Ascending aorta (tissue), 2 donors: ENCODE results near the gene LIPM. TPM values are rescaled to one million over a fixed set of nuclear protein-coding genes. Genes with fewer than 3 reads are reported as not detected.
"Not testable (repeated sequence)": the region's sequence is repeated elsewhere in the genome, so short reads cannot be mapped to it uniquely, and the experiment has no call there.

Source experiments
- DNase-seq, 2 donors: peaks; one replicate each; pipeline ENCODE4 v3.0.0-alpha.2; 2019; ENCODE audit warnings: low spot score in 2 of 2
- H3K27ac ChIP-seq, 2 donors: fragments of 200-600 bp; sonication (generic); one replicate each; pipeline ENCODE4 v1.5.1; 2016 to 2017; ENCODE audit warnings: mild to moderate bottlenecking in 1 of 2
- H3K27me3 ChIP-seq: fragments of 200-600 bp; sonication (generic); one replicate; pipeline ENCODE4 v1.5.1; 2017
- H3K36me3 ChIP-seq, 2 donors: fragments of 200-600 bp; sonication (generic); one replicate each; pipeline ENCODE4 v1.5.1; 2016
- H3K4me1 ChIP-seq, 2 donors: fragments of 200-600 bp; sonication (generic); one replicate each; pipeline ENCODE4 v1.5.1; 2016 to 2017; ENCODE audit warnings: mild to moderate bottlenecking in 1 of 2
- H3K4me3 ChIP-seq, 2 donors: fragments of 200-600 bp; sonication (generic); one replicate each; pipeline ENCODE4 v1.5.1; 2016 to 2017; ENCODE audit warnings: mild to moderate bottlenecking in 1 of 2
- H3K9me3 ChIP-seq, 2 donors: fragments of 200-600 bp; sonication (generic); one replicate each; pipeline ENCODE4 v1.5.1; 2016
- intact Hi-C: fragments of 100-400 bp; cut with DNase I; formaldehyde crosslinking; loops from one replicate; pipeline ENCODE4 v1.15.1; 2023
- total RNA-seq: library from RNA; depleted of rRNA; stranded (reverse); fragments of >200 nt; gene quantifications from one replicate; pipeline ENCODE4 v1.1.0, GENCODE V29; 2016
- TF ChIP-seq, protein P1 (sequence below), 3 experiments: fragments of 200-600 bp in 2 of 3; fragments of 450-650 bp in 1 of 3; sonication (generic) in 2 of 3; IDR thresholded peaks; one replicate each; pipeline ENCODE4 v1.5.1; 2016 to 2019; ENCODE audit warnings: antibody characterized with exemption in 3 of 3, mild to moderate bottlenecking in 1 of 3, moderate library complexity in 1 of 3

Gene LIPM
- total RNA-seq, 1 donor from 2014 or later, result not detected

- TF ChIP-seq, protein P1, sequence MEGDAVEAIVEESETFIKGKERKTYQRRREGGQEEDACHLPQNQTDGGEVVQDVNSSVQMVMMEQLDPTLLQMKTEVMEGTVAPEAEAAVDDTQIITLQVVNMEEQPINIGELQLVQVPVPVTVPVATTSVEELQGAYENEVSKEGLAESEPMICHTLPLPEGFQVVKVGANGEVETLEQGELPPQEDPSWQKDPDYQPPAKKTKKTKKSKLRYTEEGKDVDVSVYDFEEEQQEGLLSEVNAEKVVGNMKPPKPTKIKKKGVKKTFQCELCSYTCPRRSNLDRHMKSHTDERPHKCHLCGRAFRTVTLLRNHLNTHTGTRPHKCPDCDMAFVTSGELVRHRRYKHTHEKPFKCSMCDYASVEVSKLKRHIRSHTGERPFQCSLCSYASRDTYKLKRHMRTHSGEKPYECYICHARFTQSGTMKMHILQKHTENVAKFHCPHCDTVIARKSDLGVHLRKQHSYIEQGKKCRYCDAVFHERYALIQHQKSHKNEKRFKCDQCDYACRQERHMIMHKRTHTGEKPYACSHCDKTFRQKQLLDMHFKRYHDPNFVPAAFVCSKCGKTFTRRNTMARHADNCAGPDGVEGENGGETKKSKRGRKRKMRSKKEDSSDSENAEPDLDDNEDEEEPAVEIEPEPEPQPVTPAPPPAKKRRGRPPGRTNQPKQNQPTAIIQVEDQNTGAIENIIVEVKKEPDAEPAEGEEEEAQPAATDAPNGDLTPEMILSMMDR (IDR thresholded peaks at IDR 0.05), result no peak
- Histone ChIP-seq H3K27me3 (no peaks in the 10 kb centered on the region), H3K9me3 (no peaks in the 10 kb centered on the region), H3K36me3 (no peaks in the 10 kb centered on the region), H3K27ac (no peak overlapping the region), H3K4me3 (no peak overlapping the region), H3K4me1 (peaks cover 0 to 3% of the 10 kb centered on the region in 2 donors)
- intact Hi-C loops, result no loop called here
- DNase-seq, result no peak
Observed at GRCh38 chr10:88833723-88834122, 31.2 kb downstream of the LIPM start.

DNA sequence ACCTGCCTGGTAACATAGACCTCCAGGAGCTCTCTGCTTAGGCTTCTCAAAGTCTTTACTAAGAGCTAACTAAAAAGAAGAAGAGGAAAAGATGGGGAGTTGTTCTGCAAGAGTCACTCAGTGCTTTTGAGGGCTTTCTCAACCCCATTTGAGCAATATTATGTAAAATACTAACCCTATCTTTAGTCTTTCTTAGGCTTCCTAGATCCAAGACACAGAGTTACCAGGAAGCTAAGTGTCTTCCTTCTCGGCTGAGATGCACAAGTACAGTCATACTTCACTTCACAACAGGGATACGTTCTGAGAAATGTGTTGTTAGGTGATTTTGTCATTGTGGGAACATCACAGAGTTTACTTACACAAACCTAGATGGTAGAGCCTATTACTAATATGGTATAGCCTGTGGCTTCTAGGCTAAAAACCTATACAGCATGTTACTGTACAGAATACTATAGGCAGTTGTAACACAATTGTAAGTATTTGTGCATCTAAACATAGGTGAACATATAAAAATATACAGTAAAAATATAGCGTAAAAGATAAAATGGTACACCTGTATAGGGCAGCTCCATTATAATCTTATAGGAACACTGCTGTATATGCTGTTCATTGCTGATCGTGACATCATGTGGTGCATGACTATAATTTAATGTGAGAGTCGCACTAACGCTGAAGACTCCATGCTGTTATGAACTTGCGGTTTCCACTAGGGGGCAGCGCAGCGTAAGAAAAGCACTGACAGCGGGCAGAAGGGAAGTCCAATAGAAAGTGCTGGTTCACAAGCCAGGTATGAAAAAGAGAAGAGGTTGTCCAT lies 32.8 kb downstream of the LIPM start:
- peak in 1 of 2 donors; percentile 90 for DNase-seq
- TF ChIP-seq, protein P1 (IDR thresholded peaks at IDR 0.05), result peak; percentile 83 to 85 (median 84)
- Histone ChIP-seq H3K27ac (no peak overlapping the region), H3K27me3 (no peaks in the 10 kb centered on the region), H3K4me3 (no peak overlapping the region), H3K36me3 (no peaks in the 10 kb centered on the region), H3K4me1 (peaks cover 0 to 3% of the 10 kb centered on the region in 2 donors), H3K9me3 (no peaks in the 10 kb centered on the region)
- intact Hi-C loops, result loop anchor here (1.0 to 5.0 kb wide), 4 partner anchors 47 to 377 kb away; partner anchors contain the start of genes FAS and STAMBPL1

DNA sequence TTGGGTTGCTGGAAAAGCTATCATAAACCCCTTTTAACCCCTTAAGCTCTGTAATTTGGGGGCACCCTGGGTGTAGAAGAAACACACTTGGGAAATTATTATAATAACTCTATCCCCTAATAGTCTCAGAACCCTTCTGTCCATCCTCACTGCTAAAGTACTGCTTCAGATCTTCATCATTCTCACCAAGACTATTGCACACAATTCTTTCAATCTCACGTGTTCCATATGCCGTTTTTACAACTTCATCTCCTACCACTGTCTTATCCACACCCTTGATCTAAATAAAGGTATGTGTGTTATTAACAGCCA lies 33.3 kb downstream of the LIPM start:
- Histone ChIP-seq H3K36me3 (no peaks in the 10 kb centered on the region), H3K27me3 (no peaks in the 10 kb centered on the region), H3K27ac (no peak overlapping the region), H3K4me3 (no peak overlapping the region), H3K9me3 (no peaks in the 10 kb centered on the region), H3K4me1 (peaks cover 0 to 3% of the 10 kb centered on the region in 2 donors)
- intact Hi-C loops, result loop anchor here (1.0 to 5.0 kb wide), 4 partner anchors 46 to 376 kb away; partner anchors contain the start of genes FAS and STAMBPL1
- TF ChIP-seq, protein P1 (IDR thresholded peaks at IDR 0.05), result no peak
- no peak for DNase-seq

GRCh38 chr10:88837632-88838031 lies 35.1 kb downstream of the LIPM start:
- H3K27me3 ChIP-seq, H3K4me1 ChIP-seq, H3K9me3 ChIP-seq, DNase-seq, H3K27ac ChIP-seq, H3K36me3 ChIP-seq, H3K4me3 ChIP-seq: not testable (repeated sequence)
- intact Hi-C loops, result loop anchor here (5.0 kb wide), 3 partner anchors 45 to 375 kb away; partner anchors contain the start of genes FAS and STAMBPL1

- no peaks in the 10 kb centered on the region for H3K27me3 ChIP-seq
- intact Hi-C loops, result loop anchor here (5.0 kb wide), 3 partner anchors 43 to 373 kb away; partner anchors contain the start of genes FAS and STAMBPL1
- DNase-seq, result no peak
- H3K4me1 ChIP-seq, result peaks cover 0 to 3% of the 10 kb centered on the region in 2 donors
- no peak overlapping the region for H3K4me3 ChIP-seq
- no peaks in the 10 kb centered on the region for H3K36me3 ChIP-seq
- H3K27ac ChIP-seq, result no peak overlapping the region
- TF ChIP-seq, protein P1 (IDR thresholded peaks at IDR 0.05), result no peak
- H3K9me3 ChIP-seq, result no peaks in the 10 kb centered on the region
Observed at GRCh38 chr10:88838766-88839350, 36.3 kb downstream of the LIPM start.

- Histone ChIP-seq H3K27ac (no peak overlapping the region), H3K9me3 (no peaks in the 10 kb centered on the region), H3K4me1 (peaks cover 0 to 3% of the 10 kb centered on the region in 2 donors), H3K27me3 (no peaks in the 10 kb centered on the region), H3K4me3 (no peak overlapping the region), H3K36me3 (no peaks in the 10 kb centered on the region)
- intact Hi-C loops, result no loop called here
- TF ChIP-seq, protein P1 (IDR thresholded peaks at IDR 0.05), result no peak
- DNase-seq, result no peak
Observed at GRCh38 chr10:88840104-88840503, 37.6 kb downstream of the LIPM start.
